ENCODE measurements around the gene PODNL1. TPM values are rescaled to one million over a fixed set of nuclear protein-coding genes. Genes with fewer than 3 reads are reported as not detected.

Gene PODNL1
- total and polyA plus RNA-seq, 2 experiments from 2014 or later: 0.24 TPM; not detected in 1

- TF ChIP-seq EZH2 (IDR thresholded peaks at IDR 0.05; ENCODE audit: low read depth, unreplicated experiment): no peak
- TF ChIP-seq JUNB (IDR thresholded peaks at IDR 0.05; ENCODE audit: unreplicated experiment): no peak
- TF ChIP-seq EZH2phosphoT487 (IDR thresholded peaks at IDR 0.05; ENCODE audit: unreplicated experiment): no peak
These were observed 42.0 kb downstream of the PODNL1 start (continued) for GRCh38 chr19:13896227-13896626.

GRCh38 chr19:13894552-13894951 is 43.7 kb downstream of the PODNL1 start:
- Histone ChIP-seq H3K27me3 (ENCODE audit: insufficient read depth) (no peaks in the 10 kb centered on the region), H3K9me2 (ENCODE audit: insufficient read depth) (no peaks in the 10 kb centered on the region), H3K27ac (ENCODE audit: low read depth) (no peak overlapping the region), H3K4me2 (no peak overlapping the region), H4K20me1 (replicated peaks; ENCODE audit: insufficient read depth) (no peaks in the 10 kb centered on the region), H2AFZ (no peak overlapping the region; the same call in 1 of the 2 replicates), H3K36me3 (ENCODE audit: insufficient read depth) (no peaks in the 10 kb centered on the region), H3K4me3 (no peak overlapping the region), H3K4me1 (ENCODE audit: insufficient read depth) (no peaks in the 10 kb centered on the region), H3F3A (replicated peaks; ENCODE audit: low read depth) (no peaks in the 10 kb centered on the region), H3K79me2 (replicated peaks; ENCODE audit: insufficient read depth) (no peaks in the 10 kb centered on the region)
- Mint-ChIP-seq H3K36me3 (ENCODE audit: low read depth) (no peaks in the 10 kb centered on the region), H3K27ac (no peak overlapping the region), H3K9me3 (no peaks in the 10 kb centered on the region), H3K27me3 (ENCODE audit: insufficient read depth, low read depth, poor library complexity) (peaks cover 5% of the 10 kb centered on the region), H3K4me1 (no peaks in the 10 kb centered on the region), H3K4me3 (no peak overlapping the region)
- DNase-seq (ENCODE audit: low spot score): no peak
- TF ChIP-seq REST (IDR thresholded peaks at IDR 0.05; ENCODE audit: unreplicated experiment): no peak
- no peak for TF ChIP-seq ZNF331 (CRISPR knock-in tag; IDR thresholded peaks at IDR 0.05; ENCODE audit: low read depth)
- TF ChIP-seq STAT1 (IDR thresholded peaks at IDR 0.05; ENCODE audit: unreplicated experiment): no peak
- TF ChIP-seq ETS1 (IDR thresholded peaks at IDR 0.05): no peak
- no peak for ATAC-seq

- Histone ChIP-seq H4K20me1 (replicated peaks; ENCODE audit: insufficient read depth) (no peaks in the 10 kb centered on the region), H3K9me2 (ENCODE audit: insufficient read depth) (no peaks in the 10 kb centered on the region), H3K79me2 (replicated peaks; ENCODE audit: insufficient read depth) (no peaks in the 10 kb centered on the region), H3K4me2 (no peak overlapping the region), H3K4me3 (no peak overlapping the region), H3K27me3 (ENCODE audit: insufficient read depth) (no peaks in the 10 kb centered on the region), H3K4me1 (ENCODE audit: insufficient read depth) (no peaks in the 10 kb centered on the region), H2AFZ (no peak overlapping the region), H3K36me3 (ENCODE audit: insufficient read depth) (no peaks in the 10 kb centered on the region), H3F3A (replicated peaks; ENCODE audit: low read depth) (no peaks in the 10 kb centered on the region), H3K27ac (ENCODE audit: low read depth) (no peak overlapping the region)
- H3K4me3 Mint-ChIP-seq: no peak overlapping the region
- no peaks in the 10 kb centered on the region for H3K4me1 Mint-ChIP-seq
- DNase-seq (ENCODE audit: low spot score) (no peak), ATAC-seq (no peak)
- H3K27ac Mint-ChIP-seq: no peak overlapping the region
- H3K27me3 Mint-ChIP-seq (ENCODE audit: insufficient read depth, low read depth, poor library complexity): no peaks in the 10 kb centered on the region
- H3K36me3 Mint-ChIP-seq (ENCODE audit: low read depth): no peaks in the 10 kb centered on the region
- H3K9me3 Mint-ChIP-seq: no peaks in the 10 kb centered on the region
- TF ChIP-seq ETS1 (IDR thresholded peaks at IDR 0.05) (no peak), ZNF331 (CRISPR knock-in tag; IDR thresholded peaks at IDR 0.05; ENCODE audit: low read depth) (no peak), POLR2AphosphoS5 (IDR thresholded peaks at IDR 0.05; ENCODE audit: low read depth) (no peak), EZH2 (IDR thresholded peaks at IDR 0.05; ENCODE audit: low read depth, unreplicated experiment) (no peak), JUNB (IDR thresholded peaks at IDR 0.05; ENCODE audit: unreplicated experiment) (no peak), REST (IDR thresholded peaks at IDR 0.05; ENCODE audit: unreplicated experiment) (no peak), CREB1 (CRISPR knock-in tag; IDR thresholded peaks at IDR 0.05; ENCODE audit: low read depth) (no peak), STAT1 (IDR thresholded peaks at IDR 0.05; ENCODE audit: unreplicated experiment) (no peak), CTCF (conservative IDR thresholded peaks at IDR 0.05; ENCODE audit: low read depth in 2 of 2) (no peak), NANOG (IDR thresholded peaks at IDR 0.05; ENCODE audit: borderline replicate concordance) (no peak)
These were observed 45.3 kb downstream of the PODNL1 start for GRCh38 chr19:13892870-13893269.
